Anterior cingulate cortex (tissue), 58 donors: ENCODE data around the gene KCNB1.
A peak's percentile ranks its signal among the peaks of the same experiment; 100 is the strongest.

Experiments used
- DNase-seq, 58 donors: peaks; one replicate each; lab custom pipeline; 2025; lab: John Stamatoyannopoulos, UW

KCNB1 gene

GRCh38 chr20:49368596-49368995 lies 113.9 kb downstream of the KCNB1 start:
- no peak for DNase-seq

GRCh38 chr20:49367113-49367512 lies 115.4 kb downstream of the KCNB1 start:
- DNase-seq = peak in 1 of 58 donors; percentile 38

- no peak for DNase-seq
Measured at GRCh38 chr20:49366687-49367086, 115.8 kb downstream of the KCNB1 start.

DNA sequence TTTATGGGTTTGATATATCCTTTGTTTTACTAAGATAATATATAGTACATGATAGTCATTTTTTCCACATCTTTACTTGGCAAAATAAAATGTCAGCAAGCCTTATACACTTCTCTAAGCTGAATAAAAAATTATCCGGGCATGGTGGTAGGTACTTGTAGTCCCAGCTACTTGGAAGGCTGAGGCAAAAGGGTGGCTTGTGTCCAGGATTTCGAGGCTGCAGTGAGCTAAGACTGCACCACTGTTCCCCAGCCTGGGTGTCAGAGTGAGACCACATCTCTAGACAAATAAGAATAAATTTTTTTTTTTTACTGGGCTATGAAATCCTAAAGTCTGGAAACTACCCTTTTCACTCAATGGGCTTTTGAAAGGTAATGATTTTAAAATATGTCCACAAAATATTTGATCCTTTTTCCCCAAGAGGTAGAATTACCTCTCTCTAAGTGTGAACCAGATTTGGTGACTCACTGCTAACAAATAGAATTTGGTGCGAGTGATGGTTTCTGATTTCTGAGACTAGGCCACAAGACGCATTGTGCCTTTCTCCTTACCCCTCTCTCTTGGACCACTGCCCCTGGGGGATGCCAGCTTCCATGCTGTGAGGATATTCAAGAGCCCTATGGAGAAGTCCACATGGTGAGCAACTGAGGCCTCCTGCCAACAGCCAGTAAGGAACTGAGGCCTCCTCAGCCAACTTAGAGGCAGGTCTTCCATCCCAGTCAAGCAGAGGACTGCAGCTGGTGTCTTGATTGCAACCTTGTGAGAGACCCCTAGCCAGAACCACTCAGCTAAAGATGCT lies 120.4 kb downstream of the KCNB1 start:
- peak in 36 of 58 donors; percentile 5 to 74 (median 30) for DNase-seq

- peak in 2 of 58 donors; percentile 12 to 15 for DNase-seq
Measured at GRCh38 chr20:49360242-49360968, 122.1 kb downstream of the KCNB1 start.

DNA sequence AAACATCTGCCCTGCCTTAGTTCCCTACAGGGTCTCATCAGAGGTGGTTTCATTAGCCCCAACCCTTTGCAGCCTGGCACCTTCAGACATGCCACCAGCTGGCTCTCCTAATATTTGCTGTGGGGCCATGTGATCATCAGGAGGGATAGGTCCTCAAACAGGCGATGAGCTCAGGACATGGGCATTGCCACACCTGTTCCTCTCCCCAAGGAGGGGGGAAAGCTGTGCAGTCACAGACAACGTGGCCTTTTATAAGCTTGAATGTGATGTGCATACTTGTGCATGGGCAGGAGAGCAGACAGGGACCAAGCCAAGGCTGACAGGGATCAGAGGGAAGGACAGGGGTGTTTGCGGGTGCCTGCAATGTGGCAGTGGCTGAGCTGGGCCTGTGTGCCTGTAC lies 125.8 kb downstream of the KCNB1 start:
- no peak for DNase-seq

GRCh38 chr20:49354673-49355072 lies 127.8 kb downstream of the KCNB1 start:
- DNase-seq = no peak

- no peak for DNase-seq
Measured at GRCh38 chr20:49353348-49353747, 129.1 kb downstream of the KCNB1 start.

- DNase-seq = peak in 13 of 58 donors; percentile 7 to 46 (median 31)
Measured at GRCh38 chr20:49352751-49353150, 129.7 kb downstream of the KCNB1 start.

GRCh38 chr20:49351775-49352174 lies 130.7 kb downstream of the KCNB1 start:
- DNase-seq = no peak

GRCh38 chr20:49349694-49350252 lies 132.7 kb downstream of the KCNB1 start:
- peak in 6 of 58 donors; percentile 7 to 38 (median 18) for DNase-seq

DNA sequence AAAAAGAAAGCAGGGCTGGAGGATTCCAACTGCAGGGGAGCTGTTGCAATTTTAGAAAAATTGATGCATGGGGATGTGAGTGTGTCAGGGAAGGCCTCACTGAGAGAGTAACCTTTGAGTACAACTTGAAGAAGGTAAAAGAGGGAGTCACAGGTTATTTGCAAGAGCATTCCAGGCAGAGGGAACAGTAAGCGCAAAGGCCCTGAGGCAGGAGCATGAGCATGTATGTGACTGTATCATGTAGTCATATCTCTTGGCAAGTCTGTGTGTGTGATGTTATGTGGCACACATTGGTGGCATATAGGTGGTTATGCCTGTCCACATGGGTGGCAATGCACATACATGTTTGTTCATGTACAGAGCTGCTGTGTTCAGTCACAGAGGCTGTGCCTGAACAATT lies 133.4 kb downstream of the KCNB1 start:
- DNase-seq = no peak

- no peak for DNase-seq
Measured at GRCh38 chr20:49348563-49348962, 133.9 kb downstream of the KCNB1 start.

DNA sequence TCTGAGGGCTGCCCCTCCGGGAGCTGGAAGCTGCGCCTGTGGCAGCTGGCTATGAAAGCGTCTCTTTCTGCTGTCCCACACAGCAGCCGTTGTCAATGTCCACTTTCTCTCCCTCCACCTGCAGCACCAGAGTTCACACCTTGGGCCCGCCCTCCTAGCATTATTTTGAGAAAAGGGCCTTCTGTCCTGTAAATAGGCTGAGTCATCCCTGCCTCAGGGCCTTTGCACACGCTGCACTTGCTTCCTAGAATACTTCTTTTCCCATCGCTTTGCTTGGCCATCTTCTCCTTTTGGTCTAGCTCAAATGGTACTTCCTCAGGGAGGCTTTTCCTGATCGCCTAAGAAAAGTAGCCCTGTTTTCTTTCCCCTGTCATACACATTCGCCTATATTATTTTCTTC lies 135.3 kb downstream of the KCNB1 start:
- DNase-seq = no peak

DNA sequence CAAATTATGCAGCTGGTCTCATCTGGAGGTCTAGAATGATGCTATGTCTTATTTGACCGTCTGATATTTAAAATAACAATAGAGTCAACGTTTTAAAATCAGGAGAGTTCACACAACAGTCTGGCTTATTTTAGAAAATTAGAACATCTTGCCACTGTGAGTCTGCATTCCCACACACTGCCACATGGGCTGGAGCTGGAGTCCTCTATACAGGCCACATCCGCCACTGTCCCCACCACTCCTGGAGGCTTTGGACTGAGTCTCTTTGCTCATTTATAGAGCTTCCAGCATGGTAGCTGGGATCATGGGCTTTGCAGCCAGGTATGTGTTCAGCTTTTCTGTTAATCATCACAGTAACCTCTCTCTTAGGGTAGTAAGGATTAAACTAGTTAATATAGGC lies 135.8 kb downstream of the KCNB1 start:
- peak in 5 of 58 donors; percentile 13 to 42 (median 20) for DNase-seq

- DNase-seq = peak in 28 of 58 donors; percentile 8 to 73 (median 38)
Measured at GRCh38 chr20:49345524-49345923, 136.9 kb downstream of the KCNB1 start.

- peak in 43 of 58 donors; percentile 7 to 86 (median 46) for DNase-seq
Measured at GRCh38 chr20:49344975-49345374, 137.5 kb downstream of the KCNB1 start.

GRCh38 chr20:49344140-49344539 lies 138.3 kb downstream of the KCNB1 start:
- DNase-seq = no peak

DNA sequence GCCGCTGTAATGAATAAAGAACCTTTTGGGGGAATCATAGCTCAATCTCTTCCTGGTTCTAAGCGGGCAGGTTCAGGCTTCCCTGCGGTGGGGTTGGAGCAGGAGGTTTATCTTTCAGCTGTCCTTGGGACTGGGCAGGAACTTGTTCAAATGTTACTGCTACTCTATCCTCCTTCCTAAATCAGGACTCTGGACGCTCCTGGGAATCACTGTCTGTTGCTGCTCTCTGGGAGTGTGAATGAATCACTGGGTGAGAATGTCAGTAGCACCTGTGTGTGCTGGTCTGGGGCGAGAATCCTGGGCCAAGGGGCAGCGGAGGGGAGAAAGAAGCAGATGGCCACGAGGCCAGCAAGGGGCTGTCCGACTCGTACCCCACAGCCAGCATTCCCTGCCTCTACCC lies 139.2 kb downstream of the KCNB1 start:
- DNase-seq = no peak

DNA sequence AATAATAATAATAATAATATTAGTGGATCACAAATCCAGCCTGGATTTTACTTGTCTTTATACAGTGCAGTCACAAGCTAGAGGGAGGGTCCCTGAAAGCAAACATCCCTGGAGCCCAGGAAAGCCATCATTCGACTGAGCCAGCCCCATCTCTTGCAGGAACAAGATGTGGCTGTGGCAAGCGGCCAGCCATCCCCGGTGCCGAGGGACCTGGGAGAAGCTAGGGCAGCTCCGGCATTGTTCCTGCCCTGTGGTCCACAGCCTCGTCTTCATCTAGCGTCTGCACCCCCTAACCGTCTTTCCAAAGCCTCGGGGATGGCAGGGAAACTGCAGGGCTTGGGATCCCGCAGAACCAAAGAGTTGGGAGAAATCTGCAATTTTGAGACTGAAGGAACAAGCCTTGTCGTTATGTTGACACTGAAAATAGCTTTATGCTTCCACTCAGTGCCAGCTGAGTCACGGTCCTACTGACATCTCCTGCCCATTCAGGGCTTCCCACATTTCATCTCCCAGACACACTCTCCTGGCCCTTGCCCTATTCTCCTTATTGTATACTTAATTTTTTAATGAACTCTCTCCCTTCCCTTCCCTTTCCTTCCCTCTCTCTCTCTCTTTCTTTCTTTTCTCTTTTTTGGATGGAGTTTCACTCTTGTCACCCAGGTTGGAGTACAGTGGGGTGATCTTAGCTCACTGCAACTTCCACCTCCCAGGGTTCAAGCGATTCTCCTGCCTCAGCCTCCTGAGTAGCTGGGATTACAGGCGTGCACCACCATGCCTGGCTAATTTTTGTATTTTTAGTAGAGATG lies 142.1 kb downstream of the KCNB1 start:
- DNase-seq = peak in 10 of 58 donors; percentile 15 to 56 (median 30)
